ENCODE measurements around the gene RUBCNL. TPM values are rescaled to one million over a fixed set of nuclear protein-coding genes. Genes with fewer than 3 reads are reported as not detected.
A peak's percentile ranks its signal among the peaks of the same experiment; 100 is the strongest.

The RUBCNL gene
- total RNA-seq, 1 donor from 2014 or later, result 3.9 TPM

DNA sequence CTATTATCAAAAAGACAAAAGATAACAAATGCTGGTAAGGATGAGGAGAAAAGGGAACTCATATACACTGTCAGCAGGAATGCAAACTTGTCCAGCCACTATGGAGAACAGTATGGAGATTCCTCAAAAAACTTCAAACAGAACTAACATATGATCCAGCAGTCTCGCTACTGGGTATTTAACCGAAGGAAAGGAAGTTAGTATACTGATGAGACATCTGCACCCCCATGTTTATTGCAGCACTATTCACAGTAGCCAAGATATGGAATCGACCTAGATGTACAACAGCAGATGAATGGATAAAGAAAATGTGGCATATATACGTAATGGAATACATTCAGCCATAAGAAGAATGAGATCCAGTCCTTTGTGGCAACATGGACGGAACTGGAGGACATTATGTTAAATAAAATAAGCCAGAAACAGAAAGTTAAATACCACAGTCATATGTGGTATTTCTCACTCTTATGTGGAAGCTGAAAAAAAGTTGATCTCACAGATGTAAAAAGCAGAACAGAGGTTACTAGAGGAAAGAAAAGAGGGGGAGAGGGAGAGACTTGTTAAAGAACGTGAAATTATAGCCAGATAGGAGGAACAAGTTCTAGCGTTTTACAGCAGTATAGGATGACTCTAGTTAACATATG, 83.2 kb downstream of the RUBCNL start:
- DNase-seq, result no peak

DNA sequence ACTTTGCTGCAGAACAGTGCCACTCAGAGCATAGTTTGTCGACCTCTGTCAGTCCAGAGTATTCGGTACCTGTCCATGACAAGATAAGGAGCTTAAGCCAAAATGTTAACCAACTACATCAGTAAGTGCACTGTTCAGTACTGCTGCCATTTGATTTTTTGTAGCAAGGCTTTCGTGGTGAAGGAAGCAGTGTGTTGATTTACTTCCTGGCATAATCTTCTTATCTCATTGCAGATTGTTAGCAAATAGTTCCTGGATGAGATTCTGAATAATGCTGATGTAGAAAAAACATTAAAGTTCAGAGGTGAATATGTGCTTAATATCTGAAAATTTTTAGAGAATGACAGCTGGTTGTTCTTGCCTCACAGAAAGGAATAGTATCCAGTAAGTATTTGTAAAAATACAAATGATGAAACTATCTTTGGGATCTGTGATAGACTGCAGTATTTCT, 89.7 kb downstream of the RUBCNL start:
- DNase-seq, result no peak

DNA sequence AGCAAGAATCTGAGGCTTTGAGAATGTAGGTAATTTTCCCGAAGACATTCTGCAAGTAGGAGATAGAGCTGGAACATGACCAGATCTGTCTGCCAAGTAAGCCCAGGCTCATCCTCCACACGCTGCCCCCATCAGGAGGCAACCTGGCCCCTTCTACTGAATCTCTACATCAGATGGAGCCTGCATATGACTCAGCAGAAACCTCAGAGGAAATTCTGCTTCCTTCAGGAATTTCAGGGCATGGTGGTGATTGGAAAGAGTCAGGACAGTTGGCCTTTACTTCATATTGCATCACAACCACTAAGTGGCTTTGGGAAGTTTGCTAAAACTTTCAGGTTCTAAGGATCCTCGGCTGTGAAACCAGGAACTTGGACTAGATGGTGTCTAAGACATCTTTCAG, 90.1 kb downstream of the RUBCNL start:
- no peak for DNase-seq

DNA sequence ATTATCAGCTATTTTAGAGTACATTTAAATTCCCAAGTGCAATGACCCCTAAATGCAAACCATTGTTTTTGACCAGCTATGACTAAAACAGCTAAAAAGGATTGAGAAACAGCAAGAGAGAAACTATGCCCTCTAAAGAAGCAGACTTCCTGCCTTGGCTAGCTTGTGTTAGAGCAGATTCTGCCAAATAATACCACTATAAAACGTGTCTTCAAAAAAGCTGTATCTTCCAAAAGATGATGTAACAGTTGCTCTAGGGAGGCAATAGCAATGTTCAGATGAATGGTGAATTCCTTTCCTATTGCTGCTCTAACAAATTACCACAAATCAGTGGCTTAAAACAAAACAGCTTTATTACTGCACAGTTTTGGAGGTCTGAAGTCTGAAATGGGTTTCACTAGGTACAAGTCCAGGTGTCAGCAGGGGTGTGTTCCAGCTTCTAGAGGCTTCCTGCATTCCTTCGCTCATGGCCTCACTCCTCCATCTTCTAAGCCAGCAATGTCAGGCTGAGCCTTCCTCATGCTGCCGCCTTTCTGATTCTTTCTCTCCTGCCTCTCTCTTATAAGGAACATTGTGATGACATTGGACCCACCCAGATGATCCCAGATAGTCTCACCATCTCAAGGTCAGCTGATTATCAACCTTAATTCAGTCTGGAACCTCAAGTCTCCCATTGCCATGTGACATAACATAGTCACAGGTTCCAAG, 90.8 kb downstream of the RUBCNL start:
- peak; percentile 36 for DNase-seq

DNA sequence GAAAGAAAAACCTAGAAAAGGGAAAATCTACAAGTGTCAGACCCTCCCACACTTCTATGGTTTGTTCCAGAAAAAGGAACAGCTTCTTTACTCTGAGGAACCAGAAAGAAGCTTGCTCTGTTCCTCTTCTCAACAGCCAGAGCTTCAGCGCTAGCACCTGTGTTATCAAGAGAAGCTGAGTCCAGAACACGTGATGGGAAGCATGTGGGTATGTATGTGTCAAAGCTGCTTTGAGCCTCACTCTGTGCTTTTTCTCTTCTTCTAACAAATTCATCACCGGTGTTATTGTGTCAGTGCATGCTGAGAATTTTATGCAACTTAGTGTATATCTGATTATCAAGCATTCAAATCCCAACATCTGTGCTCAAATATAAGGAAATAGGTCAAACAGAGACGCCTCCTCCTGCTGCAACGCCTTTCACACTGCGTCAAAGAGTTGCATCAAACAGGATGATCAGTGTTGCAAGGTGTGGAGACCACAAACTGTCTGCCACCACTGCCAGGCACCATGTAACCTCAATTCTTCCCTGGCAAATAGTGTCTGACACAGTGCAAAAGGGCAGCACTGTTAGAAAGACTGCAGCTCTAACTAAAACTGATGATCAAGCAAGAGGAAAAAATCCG, 91.4 kb downstream of the RUBCNL start:
- DNase-seq, result no peak

DNA sequence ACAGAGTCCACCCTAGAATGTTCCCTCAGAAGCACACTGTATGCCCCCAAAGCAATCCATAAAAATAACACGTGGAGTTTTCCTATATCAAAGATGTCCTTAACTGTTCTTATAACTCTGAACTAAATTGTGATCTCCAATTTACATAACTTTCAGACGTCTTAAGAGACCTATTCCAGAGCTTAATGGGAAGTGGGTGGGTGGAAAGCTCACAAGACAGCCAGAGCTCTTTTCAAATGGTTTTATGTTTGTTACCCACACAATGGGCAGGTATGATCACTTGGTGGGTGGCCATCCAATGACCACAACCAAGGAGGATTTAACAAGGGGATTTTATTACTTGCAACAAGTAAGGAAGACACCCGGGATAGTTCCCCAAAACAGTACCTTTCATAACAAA, 93.6 kb downstream of the RUBCNL start:
- no peak for DNase-seq

Small RNA genes within 50 kb of the gene (small RNA-seq; reads per million reads assigned to genes)
- gene RNU2-6P (ENCODE audit: low replicate concordance), result 17.4 reads per million, percentile 94 among the genes with 10 or more reads in this experiment
- not detected for gene RNU6-68P (ENCODE audit: low replicate concordance)

Other genes starting within 250 kb of the RUBCNL start
- 46.7 TPM for gene LCP1, start 205.1 kb downstream of the RUBCNL start, total RNA-seq
- gene LRRC63, start 175.3 kb downstream of the RUBCNL start, total RNA-seq, result 0.10 TPM
- gene LRCH1, start 165.9 kb upstream of the RUBCNL start, total RNA-seq, result 19.5 TPM

Measured in skin of body (tissue), 3 donors.